WI38 (cell line): ENCODE data around the gene PIEZO2.
A peak's percentile ranks its signal among the peaks of the same experiment; 100 is the strongest.

Source experiments
- H3K4me3 ChIP-seq: 2 replicates; pipeline ENCODE4 v1.5.1; 2011; ENCODE audit warnings: low read depth, mild to moderate bottlenecking, control low read depth, low read length
- TF ChIP-seq, protein P1 (sequence below): IDR thresholded peaks from 2 replicates; pipeline ENCODE4 v1.5.1; 2012; ENCODE audit warnings: low read depth, mild to moderate bottlenecking, control low read depth, low read length

The PIEZO2 gene

DNA sequence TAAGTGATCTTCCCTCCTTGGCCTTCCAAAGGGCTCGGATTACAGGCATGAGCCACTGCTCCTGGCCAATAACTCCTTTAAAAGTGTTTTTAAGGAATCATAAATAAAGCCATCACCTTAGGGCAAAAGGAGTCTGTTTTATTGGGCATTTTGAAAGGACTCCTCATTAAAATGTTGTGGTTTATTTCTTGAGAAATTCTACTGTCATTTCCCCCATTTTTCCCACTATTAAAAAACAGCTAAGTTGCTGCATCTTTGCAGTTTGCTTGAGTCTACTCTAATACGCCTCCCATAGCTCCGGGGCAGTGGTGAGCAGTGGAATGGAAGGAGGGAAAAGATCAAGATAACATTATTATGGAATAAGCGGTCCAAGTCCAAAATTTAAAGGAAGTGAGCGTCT lies 293.2 kb downstream of the PIEZO2 start:
- TF ChIP-seq, protein P1, sequence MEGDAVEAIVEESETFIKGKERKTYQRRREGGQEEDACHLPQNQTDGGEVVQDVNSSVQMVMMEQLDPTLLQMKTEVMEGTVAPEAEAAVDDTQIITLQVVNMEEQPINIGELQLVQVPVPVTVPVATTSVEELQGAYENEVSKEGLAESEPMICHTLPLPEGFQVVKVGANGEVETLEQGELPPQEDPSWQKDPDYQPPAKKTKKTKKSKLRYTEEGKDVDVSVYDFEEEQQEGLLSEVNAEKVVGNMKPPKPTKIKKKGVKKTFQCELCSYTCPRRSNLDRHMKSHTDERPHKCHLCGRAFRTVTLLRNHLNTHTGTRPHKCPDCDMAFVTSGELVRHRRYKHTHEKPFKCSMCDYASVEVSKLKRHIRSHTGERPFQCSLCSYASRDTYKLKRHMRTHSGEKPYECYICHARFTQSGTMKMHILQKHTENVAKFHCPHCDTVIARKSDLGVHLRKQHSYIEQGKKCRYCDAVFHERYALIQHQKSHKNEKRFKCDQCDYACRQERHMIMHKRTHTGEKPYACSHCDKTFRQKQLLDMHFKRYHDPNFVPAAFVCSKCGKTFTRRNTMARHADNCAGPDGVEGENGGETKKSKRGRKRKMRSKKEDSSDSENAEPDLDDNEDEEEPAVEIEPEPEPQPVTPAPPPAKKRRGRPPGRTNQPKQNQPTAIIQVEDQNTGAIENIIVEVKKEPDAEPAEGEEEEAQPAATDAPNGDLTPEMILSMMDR, result no peak

DNA sequence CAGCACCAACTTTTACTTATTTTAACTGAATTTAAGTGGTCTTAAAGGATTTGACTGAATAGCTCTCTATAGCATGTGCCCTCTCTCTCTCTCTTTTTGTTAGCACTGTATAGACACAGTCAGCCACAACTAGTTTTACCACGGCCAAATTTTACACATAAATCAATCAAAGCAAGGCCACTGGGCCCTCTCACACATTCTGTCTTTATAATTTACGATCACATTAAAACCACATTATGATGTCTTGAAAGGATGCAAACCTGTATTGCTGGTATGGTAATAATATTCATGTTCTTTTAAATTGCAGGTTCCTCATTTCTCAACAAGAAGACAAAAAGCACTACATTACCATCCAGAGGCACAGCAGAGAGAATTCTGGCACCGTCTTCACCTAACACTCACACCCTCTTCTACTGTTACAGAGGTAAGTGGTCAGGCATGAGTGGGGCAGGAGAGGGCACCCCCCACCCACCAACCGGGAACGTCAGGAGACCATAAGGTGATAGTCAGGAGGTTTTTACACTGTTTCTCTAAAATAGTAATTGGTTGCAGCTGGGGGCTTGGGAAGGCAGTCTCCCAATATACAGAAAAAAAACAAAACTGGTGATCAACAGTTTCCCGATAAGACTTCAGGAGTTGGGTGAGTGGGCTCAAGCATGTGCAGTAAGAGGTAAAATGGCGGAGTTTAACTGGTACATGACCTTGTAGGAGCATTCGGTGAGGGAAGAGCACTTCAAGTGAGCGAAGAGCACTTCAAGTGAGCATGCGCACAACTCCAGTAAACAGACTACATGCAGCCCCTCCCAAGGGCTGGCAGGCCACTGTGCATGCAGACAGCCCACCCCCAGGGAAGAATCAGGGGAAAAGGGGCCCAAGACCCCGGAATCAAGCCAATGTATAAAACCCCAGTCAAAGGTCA lies 296.7 kb downstream of the PIEZO2 start:
- TF ChIP-seq, protein P1, result no peak
- H3K4me3 ChIP-seq, result no peak overlapping the region

More for the DNA sequence above, 293.2 kb downstream of the PIEZO2 start:
- no peak overlapping the region for H3K4me3 ChIP-seq

DNA sequence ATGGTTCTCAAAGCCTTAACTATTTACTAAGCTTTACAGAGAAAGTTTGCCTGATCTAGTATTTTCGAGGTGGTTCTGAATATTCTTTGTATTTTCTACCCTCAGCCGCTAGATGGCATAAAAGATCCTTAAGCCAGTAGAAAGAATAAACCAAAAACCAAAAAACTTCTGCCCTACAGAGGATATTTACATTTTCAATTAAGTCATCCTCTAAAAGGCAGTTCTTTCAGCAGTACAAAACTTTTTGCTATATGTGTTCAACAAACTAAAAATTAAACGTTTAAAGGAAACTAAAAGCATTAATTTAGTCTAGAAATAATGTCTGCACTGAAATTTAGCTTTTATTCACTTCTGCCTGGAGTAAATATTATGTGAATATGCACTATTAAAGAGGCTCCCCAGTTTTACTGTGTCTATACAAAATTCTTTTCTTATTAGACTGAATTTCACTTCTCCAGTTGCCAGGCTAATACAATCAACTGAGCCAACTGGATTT lies 297.5 kb downstream of the PIEZO2 start:
- no peak overlapping the region for H3K4me3 ChIP-seq
- TF ChIP-seq, protein P1, result peak; percentile 44; the same call in 1 of the 2 replicates

DNA sequence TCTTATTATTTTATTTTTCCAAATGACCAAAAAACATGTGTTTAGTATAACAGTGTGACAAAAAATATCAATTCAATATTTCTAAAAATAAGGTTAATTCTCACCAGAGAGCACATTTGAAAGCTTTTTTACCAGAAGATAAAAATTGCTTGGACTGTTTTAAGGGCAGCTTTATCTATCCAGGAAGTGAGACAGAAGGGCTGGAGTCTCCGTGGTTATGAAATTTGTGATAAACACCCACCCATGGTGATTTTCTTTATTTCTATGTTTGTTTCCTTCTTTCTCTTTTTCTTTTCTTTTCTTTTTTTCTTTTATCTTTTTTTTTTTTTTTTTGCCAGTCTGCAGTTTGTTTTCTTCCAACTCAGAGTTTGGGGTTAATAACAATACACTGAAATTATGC lies 298.5 kb downstream of the PIEZO2 start:
- no peak overlapping the region for H3K4me3 ChIP-seq
- TF ChIP-seq, protein P1, result no peak

DNA sequence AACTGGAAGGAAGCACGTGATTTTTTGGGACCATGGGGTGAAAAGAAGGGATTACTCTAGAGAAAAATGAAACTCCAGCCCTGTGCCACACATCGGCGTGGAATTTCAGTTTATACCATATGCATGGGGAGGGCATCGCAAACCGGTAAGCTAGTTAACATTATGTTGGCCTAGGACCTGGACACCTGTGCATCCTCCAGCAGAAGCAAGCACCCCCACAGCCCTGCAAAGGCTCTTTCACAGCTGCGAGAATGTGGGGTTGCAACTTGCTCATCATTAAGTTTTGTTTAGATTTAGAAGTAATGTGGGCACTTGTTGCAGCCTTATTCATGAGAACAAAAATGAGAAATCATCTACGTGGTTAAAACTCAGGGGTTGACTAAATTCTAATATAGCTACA lies 299.2 kb downstream of the PIEZO2 start:
- TF ChIP-seq, protein P1, result no peak
- H3K4me3 ChIP-seq, result no peak overlapping the region

DNA sequence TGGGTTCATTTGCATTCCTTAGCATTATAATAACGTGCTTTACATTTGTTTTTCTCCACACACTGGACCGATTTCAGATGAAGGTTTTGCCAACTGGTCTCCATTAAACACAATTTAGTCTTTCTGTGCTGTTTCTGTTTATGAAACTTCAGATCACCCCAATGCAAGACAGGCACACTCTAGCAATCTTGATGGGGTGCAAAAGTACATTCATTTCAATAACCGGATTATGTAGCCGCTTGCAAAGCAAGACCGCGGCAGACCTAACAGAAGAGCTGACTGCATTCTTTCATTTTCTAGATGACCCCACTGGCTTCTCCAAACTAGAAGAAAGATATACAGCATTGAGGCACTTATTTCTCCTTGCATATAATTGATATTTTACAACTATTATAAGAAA lies 301.5 kb downstream of the PIEZO2 start:
- no peak overlapping the region for H3K4me3 ChIP-seq
- TF ChIP-seq, protein P1, result no peak

DNA sequence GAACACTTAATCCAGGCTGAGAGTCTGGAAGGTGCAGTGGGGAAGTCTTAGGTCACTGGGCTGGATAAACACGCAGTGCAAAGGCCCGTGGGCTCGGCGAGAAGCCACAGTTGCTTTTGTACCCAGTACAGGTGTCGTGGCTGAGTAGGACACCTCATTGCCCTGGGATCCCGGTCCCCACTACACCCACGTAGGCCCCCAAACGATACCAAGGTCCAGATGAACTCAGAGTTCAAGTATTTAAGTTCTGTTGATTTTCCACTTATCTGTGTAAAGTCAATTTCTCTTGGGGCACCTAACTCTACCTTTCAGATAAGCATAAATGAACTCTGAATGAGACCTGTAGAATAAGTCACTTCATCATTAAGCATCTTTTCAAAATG lies 302.0 kb downstream of the PIEZO2 start:
- no peak overlapping the region for H3K4me3 ChIP-seq
- TF ChIP-seq, protein P1, result no peak
